Measurements from ENCODE around the gene CEP162.
"Not testable (repeated sequence)": the region's sequence is repeated elsewhere in the genome, so short reads cannot be mapped to it uniquely, and the experiment has no call there.

The CEP162 gene

DNA sequence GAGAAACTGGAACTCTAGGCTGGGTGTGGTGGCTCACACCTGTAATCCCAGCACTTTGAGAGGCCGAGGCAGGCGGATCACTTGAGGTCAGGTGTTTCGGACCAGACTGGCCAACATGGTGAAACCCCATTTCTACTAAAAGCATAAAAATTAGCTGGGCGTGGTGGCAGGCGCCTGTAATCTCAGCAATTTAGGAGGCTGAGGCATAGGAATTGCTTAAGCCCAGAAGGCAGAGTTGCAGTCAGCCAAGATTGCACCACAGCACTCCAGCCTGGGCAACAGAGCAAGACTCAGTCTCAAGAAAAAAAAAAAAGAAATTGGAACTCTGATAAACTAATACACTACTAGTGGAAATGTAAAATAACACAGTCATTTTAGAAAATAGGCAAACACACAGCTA lies 3.8 kb downstream of the CEP162 start:
- DNase-seq: not testable (repeated sequence)

DNA sequence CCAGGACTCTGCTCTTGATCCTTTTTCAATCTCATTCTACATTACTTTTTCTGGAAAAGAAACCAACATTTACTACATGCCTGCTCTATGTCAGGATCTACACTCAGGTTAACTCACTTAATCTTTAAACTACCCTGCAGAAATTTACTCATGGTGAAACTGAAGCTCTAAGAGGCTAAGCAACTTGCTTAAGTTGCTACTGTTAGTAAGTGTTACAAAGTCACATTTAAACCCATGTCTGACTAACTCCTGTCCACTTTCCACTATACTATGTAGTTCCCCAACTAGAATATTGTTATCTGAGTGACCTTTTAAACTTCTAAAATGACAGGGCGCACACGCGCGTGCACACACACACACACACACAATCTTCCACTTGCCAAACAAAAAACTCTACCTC lies 5.0 kb downstream of the CEP162 start:
- DNase-seq: no peak

DNA sequence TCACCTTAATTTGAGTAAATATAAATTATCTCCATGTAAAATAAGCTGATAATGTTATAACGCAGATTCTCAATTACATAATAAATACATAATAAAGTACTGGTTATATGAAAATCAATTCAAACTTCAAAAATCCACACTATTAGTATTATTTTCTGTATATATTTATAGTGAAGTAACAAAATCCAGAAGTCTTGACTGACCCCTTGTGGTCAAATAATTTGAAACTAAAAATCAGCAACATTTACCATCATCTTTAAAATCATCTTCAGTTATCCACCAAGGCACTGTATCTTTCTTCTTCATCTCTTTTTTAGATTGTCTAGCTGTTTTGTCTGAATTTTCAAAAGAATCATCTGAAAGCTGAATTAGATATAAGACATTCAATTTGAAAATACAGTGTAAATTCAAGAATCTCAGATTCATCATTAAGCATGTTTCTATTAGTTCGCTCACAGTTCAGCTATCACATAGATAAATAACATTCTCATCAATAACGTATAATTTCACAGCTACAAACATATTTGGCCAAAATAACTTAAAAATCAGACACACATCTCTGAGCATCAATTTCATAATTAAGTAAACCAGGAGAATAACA lies 6.5 kb downstream of the CEP162 start:
- DNase-seq: peak in 1 of 2 donors; percentile 39

DNA sequence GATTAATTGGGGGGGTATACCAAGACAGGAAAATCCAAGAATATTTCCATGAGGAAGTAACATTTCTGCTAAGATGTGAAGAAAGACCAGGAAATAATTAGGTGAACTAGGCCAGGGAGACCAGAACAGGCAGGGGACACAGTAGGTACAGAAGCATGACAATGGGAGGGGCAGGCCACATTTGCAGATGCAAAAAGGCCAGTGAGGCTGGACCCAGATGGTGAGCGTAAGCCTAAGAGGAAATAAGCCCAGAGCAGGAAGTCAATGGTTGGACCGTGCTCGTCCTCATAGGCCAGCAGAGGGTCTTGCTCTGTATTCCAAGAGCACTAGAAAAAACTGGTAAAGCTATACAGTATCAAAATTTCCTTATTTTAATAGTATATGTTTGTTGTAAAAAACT lies 9.4 kb downstream of the CEP162 start:
- DNase-seq: no peak

DNA sequence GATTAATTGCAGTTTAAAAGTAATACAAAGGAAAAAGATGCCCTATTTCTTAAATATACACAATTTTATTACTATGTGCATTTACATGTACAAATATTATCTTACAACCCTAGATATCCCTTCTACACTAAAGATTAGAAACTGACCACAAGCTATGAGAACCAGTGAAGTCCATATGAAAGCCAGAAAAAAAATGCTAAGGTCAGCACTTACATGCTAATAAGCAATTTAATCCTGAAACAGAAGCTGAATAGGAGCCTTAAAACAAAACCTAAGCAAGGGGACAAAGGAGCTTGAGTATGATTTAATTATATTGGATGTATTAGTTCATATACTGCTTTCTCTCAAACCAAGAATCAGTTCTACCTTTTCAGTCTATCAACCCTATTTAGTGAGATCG lies 14.2 kb downstream of the CEP162 start:
- no peak for DNase-seq

DNA sequence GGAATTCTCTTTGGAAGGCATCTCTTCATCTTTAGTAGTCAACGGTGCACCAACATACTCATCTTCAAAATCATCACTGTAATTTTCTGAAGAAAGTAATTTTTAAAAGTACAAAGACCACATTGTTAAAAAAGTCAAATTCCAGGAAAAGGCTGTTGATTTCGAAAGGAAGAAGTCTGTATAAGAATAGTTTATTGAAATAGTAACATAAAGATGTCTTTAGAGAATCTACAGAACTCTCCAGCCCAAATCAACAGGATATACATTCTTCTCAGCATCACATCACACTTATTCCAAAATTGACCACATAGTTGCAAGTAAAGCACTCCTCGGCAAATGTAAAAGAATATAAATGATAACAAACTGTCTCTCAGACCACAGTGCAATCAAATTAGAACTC lies 23.4 kb downstream of the CEP162 start:
- DNase-seq: no peak

DNA sequence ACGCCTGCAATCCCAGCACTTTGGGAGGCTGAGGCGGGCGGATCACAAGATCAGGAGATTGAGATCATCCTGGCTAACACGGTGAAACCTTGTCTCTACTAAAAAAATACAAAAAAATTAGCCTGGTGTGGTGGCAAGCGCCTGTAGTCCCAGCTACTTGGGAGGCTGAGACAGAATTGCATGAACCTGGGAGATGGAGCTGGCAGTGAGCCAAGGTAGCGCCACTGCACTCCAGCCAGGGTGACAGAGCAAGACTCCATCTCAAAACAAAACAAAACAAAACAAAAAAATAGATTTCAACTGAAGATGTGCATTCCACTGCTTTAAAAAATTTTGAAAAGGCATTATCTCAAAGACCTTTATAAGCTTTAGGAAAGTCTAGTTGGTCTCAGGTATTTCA lies 27.5 kb downstream of the CEP162 start:
- DNase-seq: not testable (repeated sequence)

DNA sequence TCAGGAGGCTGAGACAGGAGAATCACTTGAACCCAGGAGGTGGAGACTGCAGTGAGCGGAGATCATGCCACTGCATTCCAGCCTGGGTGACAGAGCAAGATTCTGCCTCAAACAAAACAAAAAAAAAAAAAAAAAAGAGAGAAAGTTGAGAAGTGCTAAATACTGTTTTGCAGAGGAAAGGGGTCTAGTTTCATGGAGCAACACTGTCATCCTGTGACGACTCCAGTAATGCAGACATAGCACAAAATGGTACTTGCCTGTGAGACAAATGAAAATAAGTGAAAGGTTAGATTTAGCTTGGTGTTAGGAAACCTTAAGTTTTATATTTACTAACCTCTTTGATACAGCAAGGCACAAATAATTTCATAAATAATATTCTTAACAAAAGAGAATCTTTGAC lies 29.7 kb downstream of the CEP162 start:
- DNase-seq: no peak

DNA sequence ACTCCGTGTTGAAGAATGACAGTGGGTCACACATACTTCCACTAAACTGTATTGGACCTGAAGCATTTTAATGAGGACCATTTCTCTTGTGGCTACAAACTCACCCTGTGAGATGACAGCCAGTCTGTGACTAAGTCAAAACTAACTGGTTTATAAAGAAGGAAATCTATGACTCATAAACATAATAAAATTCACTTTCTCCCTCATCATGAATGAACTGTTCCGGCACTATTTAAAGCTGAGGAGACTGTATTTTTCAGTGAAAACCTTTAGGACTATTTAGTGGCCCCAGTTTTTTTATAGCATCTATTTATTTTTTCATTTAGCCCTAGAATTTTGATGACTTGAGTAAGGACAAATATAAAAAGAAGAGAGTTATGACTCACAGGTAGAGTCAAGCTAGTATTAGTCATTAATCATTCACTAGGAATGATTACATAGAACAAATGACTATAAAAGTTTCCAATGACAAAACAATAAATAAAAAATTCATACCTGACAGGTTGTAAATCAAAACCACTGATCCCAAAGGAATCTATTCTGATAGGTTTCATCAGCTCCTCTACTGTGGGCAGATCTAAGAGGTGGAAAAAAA lies 34.2 kb downstream of the CEP162 start:
- no peak for DNase-seq

DNA sequence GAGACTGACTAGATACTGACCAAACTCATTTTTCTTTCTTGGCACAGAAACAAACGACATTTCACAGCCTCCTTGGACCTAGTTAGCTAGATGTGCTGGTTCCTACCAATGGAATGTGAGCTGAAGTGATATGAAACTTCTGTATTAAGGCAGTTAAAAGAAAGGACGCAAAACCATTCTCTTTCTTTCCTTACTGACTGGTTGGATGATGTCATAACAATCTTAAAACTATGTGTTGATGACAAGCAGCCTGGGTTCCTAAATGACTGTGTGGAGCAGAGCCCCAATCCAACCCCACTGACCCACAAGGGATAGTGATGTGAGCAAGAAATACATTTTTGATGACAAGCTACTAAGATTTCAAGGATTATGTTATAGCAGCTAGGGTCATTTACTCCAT lies 35.6 kb downstream of the CEP162 start:
- DNase-seq: no peak

DNA sequence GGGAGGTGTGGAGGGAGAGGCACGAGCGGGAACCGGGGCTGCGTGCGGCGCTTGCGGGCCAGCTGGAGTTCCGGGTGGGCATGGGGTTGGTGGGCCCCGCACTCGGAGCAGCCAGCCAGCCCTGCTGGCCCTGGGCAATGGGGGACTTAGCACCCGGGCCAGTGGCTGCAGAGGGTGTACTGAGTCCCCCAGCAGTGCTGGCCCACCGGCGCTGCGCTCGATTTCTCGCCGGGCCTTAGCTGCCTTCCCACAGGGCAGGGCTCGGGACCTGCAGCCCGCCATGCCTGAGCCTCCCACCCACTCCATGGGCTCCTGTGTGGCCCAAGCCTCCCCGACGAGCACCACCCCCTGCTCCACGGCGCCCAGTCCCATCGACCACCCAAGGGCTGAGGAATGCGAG lies 38.1 kb downstream of the CEP162 start:
- DNase-seq: not testable (repeated sequence)

DNA sequence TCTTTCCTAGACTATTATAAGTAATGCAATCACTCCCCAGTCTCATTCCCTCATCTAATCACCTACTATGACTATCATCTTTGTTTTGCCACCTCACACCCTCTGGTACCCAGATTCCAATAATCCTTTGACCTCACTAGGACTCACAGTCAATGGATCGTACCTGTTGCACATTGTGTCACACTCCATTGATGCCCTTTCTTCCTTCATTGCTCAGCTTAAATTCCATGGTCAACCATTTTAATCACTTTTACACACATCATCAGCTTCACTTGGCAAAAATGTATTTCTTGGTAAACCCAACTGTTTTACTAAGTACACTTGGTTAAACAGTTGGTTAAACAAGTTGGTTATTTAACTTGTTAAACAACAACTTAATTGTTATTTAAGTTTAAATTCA lies 44.0 kb downstream of the CEP162 start:
- no peak for DNase-seq

DNA sequence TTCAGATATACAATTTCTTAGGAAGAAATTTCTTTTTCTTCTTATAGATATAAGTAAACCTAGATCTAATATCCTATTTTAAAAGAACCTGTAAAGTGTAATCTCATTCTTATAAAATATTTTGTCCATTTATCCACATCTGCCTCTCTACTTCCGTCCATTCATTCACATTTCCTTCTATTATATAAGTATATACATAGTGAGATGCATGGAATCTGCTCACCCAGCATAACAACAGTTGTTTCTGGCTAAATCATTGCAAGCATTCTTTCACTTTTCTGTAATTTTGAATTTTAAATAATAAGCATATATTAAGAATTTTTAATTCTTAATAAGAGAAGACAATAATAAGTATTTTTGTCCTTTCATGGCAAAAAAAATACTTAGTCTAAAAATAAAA lies 45.4 kb downstream of the CEP162 start:
- no peak for DNase-seq

DNA sequence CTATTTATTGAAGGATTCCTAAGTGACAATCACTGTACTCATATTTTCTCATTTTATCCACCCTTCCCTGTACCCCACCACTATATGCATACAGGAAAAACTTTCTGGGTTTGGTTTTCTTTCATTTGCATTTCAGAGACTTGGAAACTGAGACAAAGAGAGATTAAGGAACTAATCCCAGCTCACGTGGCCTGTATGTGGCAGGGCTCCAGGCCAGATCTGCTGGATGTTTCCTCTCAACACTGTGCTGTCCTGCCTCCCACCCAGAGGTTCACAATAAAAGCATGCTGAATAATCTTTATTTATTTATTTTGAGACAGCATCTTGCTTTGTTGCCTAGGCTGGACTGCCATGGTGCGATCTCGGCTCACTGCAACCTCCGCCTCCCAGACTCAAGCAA lies 50.2 kb downstream of the CEP162 start:
- DNase-seq: no peak

DNA sequence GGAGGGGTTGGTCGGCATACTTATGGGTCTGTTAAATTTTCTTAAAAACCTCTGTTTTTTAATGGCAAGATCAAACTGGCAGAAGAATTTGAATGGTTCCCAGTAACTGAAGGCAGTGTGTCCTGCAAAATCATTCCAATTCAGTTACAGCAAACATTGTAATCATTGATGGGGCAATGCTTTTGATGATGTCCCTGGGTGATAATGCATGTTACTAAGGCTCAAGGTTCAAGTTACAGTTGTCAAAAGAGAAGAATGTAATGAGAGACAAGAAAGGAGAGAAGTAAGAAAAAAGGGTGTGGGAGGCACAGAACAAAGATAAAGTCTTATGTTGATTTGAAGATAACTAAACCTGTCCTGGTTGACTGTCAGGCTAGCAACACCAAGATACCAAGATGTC lies 54.9 kb downstream of the CEP162 start:
- no peak for DNase-seq

DNA sequence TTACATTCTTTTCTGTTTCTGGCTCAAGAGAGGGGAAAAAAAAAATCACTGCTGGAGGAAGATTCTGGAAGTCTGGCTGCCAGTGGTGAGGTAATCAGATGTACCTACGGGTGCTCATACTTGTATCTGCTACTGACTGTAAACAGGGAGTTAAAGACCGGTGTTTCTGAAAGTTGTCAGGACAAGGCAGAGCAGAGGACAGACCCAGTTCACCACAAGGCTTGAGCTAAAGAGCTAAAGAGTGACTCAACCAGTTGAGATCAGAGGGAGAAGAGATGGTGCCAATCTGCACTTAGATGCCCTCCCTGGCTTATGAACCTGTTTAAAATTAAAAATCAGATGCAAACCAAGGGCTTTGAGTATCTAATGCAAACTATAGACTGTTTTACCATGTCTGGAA lies 55.4 kb downstream of the CEP162 start:
- DNase-seq: no peak

DNA sequence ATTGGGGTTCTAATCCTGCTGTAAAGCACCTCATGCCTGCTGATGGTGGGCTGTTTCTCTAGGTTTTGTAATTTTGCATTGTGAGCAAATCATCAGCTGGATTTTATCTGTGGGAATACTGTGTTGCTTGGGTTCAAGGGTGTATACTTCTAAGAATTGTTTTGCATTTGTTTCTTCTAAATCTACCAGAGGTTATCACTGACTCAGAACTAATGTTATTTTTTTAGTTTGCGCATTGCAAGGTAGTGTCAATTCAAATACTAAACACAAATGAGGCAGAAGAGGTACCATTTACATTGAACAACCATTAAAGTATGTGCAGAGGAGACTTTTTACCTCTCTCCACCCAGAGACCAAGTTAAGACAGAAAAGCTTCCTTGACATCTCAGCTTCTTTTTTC lies 60.0 kb downstream of the CEP162 start:
- no peak for DNase-seq

DNA sequence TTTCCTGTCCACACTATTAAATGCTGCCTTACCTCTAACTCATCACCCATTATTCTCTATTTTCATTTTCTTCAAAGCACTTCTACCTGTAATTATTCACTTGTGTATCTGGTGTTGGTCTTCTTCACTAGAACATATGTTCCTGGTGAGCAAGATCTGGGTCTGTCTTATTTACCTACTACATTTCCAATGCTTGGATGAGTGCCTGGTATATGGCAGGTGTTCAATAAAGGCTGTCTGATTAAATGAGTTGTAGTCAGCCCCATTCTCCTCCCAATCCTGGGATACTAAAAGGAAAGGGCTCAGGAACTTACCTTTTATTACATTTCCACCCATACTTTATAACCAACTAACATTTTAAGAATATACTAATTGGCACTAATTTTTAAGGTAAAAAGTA lies 61.0 kb downstream of the CEP162 start:
- no peak for DNase-seq

DNA sequence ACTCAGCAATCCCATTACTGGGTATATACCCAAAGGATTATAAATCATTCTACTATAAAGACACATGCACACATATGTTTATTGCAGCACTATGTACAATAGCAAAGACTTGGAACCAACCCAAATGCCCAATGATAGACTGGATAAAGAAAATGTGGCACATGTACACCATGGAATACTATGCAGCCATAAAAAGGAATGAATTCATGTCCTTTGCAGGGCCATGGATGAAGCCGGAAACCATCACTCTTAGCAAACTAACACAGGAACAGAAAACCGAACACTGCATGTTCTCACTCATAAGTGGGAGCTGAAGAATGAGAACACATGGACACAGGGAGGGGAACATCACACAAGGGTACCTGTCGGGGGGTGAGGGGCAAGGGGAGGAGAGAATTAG lies 63.1 kb downstream of the CEP162 start:
- not testable (repeated sequence) for DNase-seq

DNA sequence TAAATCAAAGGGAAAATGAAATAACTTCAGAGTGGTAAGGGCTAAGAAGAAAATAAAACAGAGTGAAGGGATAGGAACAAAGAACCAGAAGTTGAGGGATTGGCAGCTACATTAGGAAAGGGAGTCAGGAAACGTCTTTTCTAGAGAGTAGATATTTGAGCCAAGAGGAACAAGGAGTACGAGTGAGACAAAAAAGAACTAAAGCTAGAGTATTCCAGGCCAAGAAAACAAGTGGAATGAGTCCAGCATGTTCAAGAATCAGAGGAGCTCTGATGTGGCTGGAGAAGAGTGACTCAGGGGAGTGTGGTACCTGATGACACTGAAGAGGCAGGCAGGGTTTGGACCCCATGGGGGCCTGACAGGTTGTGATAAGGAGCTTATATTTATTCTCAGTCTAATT lies 66.3 kb downstream of the CEP162 start:
- DNase-seq: no peak

DNA sequence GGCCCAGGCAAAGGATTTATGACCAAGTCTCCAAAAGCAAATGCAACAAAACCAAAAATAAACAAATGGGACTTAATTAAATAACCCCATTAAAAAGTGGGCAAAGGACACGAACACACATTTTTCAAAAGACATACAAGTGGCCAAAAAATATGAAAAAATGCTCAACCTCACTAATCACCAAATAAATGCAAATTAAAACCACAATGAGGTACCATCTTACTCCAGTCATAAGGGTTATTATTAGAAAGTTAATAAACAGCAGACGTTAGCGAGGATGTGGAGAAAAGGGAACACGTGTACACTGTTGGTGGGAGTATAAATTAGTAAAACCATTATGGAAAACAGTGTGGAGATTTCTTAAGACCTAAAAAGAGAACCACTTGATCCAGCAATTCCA lies 71.1 kb downstream of the CEP162 start:
- no peak for DNase-seq

DNA sequence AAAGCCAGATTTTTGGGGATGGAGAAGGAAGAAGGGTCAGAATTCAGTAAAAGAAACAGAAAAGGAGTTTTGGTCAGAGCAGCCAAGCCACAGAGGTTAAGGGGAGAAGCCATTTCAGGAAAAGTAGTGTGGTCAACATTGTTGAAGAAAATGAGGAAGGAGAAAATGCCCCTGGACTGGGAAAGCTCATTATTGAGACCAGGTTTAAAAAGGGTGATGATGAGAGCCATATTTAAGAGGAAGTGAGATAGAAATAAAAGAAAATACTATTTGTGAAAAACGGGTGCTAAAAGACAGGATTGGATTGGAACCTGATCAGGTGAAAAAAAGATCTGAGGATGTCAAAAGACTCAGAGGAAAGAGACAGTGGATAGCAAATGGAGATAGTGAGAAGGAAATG lies 75.8 kb downstream of the CEP162 start:
- DNase-seq: no peak

DNA sequence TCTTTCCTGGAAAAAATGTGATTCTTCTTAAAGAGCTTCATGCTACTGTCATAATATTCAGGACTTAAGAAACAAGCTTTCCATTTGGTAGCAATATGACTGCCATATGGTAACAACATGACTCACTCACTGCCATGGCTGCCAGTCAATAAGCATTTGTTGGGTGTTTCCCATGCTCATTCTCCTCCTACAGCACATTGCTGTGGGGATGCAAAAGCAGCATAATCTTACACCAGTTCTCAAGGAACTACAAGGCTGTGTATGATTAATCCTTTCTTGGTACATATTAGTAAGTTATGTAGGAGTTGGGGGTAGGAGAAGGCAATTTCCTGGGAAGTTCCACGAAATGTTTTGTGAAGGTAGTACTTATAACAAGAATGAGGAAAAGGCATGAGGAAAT lies 76.7 kb downstream of the CEP162 start:
- no peak for DNase-seq

DNA sequence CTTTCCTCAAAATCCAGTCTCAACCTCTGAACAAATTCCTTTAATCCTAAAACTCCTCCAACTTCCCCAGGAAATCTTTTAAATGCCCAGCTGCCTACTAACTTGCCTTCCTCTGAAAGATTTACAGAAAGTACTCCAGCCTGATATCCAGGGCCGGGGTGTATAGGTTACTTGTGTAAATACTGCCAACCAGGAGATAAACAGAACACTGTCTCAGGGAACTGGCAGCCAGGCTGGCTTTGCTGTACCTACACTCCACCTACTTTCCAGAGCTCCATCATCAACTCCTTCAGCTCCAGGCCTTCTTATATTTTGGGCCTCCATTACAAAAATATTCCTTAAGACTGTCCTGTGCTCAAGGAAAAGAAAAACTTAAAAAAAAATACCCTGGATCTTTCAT lies 85.9 kb downstream of the CEP162 start:
- no peak for DNase-seq

DNA sequence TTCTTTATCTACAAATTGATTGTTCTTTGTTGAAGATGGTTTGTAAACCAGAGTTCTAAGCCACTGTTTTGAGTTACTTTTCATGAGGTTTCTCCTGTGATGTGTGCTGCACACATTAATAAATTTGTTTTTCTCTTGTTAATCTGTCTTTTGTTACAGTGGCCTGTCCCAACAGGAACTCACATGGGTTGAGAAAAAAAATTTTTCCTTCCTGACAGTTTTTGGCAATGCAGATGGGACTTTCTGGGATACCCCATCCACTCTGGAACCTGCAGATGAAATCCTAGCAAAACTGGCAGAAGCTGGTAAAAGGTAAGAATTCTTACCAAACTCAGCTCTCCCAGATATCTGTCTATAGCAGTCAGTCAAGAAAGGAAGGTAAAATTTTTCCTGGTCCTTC lies 88.1 kb downstream of the CEP162 start:
- no peak for DNase-seq

Data from CD4-positive, alpha-beta T cell treated with Interleukin-4 for 1 hour (primary cell).